ENCODE measurements around the gene ZNF451.

The ZNF451 gene

GRCh38 chr6:57141451-57142177 is 51.6 kb downstream of the ZNF451 start:
- peaks cover 5% of the 10 kb centered on the region for H3K36me3 ChIP-seq (ENCODE audit: control insufficient read depth, insufficient read depth, low read length)
- H3K27me3 ChIP-seq (replicated peaks; ENCODE audit: control insufficient read depth, insufficient read depth, low read length, poor library complexity, severe bottlenecking) = no peaks in the 10 kb centered on the region
- H3K27ac ChIP-seq (ENCODE audit: insufficient read depth, low read length, poor library complexity, severe bottlenecking) = no peak overlapping the region
- H3K9me3 ChIP-seq (ENCODE audit: control insufficient read depth, low read length) = no peaks in the 10 kb centered on the region
- DNase-seq = no peak
- no peaks in the 10 kb centered on the region for H3K4me1 ChIP-seq (ENCODE audit: control insufficient read depth, insufficient read depth, low read length, poor library complexity, severe bottlenecking)
- H3K4me3 ChIP-seq (ENCODE audit: insufficient read depth, low read depth, low read length, poor library complexity, severe bottlenecking) = no peak overlapping the region

- Histone ChIP-seq H3K36me3 (ENCODE audit: control insufficient read depth, insufficient read depth, low read length) (peaks cover 7% of the 10 kb centered on the region), H3K27ac (ENCODE audit: insufficient read depth, low read length, poor library complexity, severe bottlenecking) (no peak overlapping the region), H3K9me3 (ENCODE audit: control insufficient read depth, low read length) (no peaks in the 10 kb centered on the region), H3K4me3 (ENCODE audit: insufficient read depth, low read depth, low read length, poor library complexity, severe bottlenecking) (no peak overlapping the region), H3K27me3 (replicated peaks; ENCODE audit: control insufficient read depth, insufficient read depth, low read length, poor library complexity, severe bottlenecking) (no peaks in the 10 kb centered on the region), H3K4me1 (ENCODE audit: control insufficient read depth, insufficient read depth, low read length, poor library complexity, severe bottlenecking) (no peaks in the 10 kb centered on the region)
- no peak for DNase-seq
These were observed 52.2 kb downstream of the ZNF451 start for GRCh38 chr6:57142178-57142525.

GRCh38 chr6:57143690-57144089 is 53.7 kb downstream of the ZNF451 start:
- Histone ChIP-seq H3K27ac (ENCODE audit: insufficient read depth, low read length, poor library complexity, severe bottlenecking) (no peak overlapping the region), H3K36me3 (ENCODE audit: control insufficient read depth, insufficient read depth, low read length) (peaks cover 15% of the 10 kb centered on the region), H3K27me3 (replicated peaks; ENCODE audit: control insufficient read depth, insufficient read depth, low read length, poor library complexity, severe bottlenecking) (no peaks in the 10 kb centered on the region), H3K4me3 (ENCODE audit: insufficient read depth, low read depth, low read length, poor library complexity, severe bottlenecking) (no peak overlapping the region), H3K9me3 (ENCODE audit: control insufficient read depth, low read length) (no peaks in the 10 kb centered on the region), H3K4me1 (ENCODE audit: control insufficient read depth, insufficient read depth, low read length, poor library complexity, severe bottlenecking) (peaks cover 7% of the 10 kb centered on the region)
- DNase-seq = no peak

- DNase-seq = no peak
- peaks cover 15% of the 10 kb centered on the region for H3K36me3 ChIP-seq (ENCODE audit: control insufficient read depth, insufficient read depth, low read length)
- no peak overlapping the region for H3K4me3 ChIP-seq (ENCODE audit: insufficient read depth, low read depth, low read length, poor library complexity, severe bottlenecking)
- H3K9me3 ChIP-seq (ENCODE audit: control insufficient read depth, low read length) = no peaks in the 10 kb centered on the region
- no peaks in the 10 kb centered on the region for H3K27me3 ChIP-seq (replicated peaks; ENCODE audit: control insufficient read depth, insufficient read depth, low read length, poor library complexity, severe bottlenecking)
- H3K27ac ChIP-seq (ENCODE audit: insufficient read depth, low read length, poor library complexity, severe bottlenecking) = no peak overlapping the region
- H3K4me1 ChIP-seq (ENCODE audit: control insufficient read depth, insufficient read depth, low read length, poor library complexity, severe bottlenecking) = peaks cover 7% of the 10 kb centered on the region
These were observed 57.4 kb downstream of the ZNF451 start for GRCh38 chr6:57147401-57147800.

DNA sequence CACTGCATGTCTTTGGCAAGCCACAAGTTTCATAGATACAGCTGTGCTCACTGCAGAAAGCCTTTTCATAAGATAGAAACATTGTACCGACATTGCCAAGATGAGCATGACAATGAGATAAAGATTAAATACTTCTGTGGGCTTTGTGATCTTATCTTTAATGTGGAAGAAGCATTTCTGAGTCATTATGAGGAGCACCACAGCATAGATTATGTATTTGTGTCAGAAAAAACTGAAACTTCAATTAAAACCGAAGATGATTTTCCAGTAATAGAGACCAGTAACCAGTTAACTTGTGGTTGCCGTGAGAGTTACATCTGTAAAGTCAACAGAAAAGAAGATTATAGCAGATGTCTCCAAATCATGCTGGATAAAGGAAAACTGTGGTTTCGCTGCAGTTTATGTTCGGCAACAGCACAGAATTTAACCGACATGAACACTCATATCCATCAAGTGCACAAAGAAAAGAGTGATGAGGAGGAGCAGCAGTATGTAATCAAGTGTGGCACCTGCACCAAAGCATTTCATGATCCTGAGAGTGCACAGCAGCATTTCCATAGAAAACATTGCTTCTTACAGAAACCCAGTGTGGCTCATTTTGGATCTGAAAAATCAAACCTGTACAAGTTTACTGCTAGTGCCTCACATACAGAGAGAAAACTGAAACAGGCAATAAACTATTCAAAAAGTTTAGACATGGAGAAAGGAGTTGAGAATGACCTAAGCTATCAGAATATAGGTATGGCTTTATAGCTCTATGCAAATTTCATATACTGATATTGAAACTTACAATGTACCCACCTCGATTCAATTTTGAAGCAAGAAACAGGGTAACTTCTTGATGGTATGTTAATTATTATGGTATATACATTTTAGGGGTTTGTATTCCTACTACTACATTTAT is 58.2 kb downstream of the ZNF451 start:
- DNase-seq = no peak
- Histone ChIP-seq H3K36me3 (ENCODE audit: control insufficient read depth, insufficient read depth, low read length) (peaks cover 18% of the 10 kb centered on the region), H3K27me3 (replicated peaks; ENCODE audit: control insufficient read depth, insufficient read depth, low read length, poor library complexity, severe bottlenecking) (no peaks in the 10 kb centered on the region), H3K27ac (ENCODE audit: insufficient read depth, low read length, poor library complexity, severe bottlenecking) (no peak overlapping the region), H3K4me3 (ENCODE audit: insufficient read depth, low read depth, low read length, poor library complexity, severe bottlenecking) (no peak overlapping the region), H3K9me3 (ENCODE audit: control insufficient read depth, low read length) (no peaks in the 10 kb centered on the region), H3K4me1 (ENCODE audit: control insufficient read depth, insufficient read depth, low read length, poor library complexity, severe bottlenecking) (peaks cover 7% of the 10 kb centered on the region)

DNA sequence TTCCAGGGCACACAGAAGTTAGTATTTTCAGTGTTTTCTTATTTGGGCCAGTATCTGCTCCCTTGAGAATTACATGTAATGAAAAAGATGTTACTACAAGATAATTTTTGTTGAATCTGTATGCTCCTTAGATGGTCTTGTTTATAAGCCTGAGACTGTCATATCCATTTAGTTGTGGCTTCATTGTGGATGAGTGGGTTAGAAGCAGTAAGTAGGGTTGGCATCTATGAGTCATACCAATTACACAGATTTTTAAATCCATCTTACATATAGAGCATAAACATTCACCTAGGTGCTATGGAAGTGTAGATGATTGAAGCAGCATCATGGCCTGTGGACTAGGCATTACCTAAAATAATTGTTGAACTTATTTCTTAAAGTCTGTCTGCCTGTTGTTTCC is 68.7 kb downstream of the ZNF451 start:
- H3K27me3 ChIP-seq (replicated peaks; ENCODE audit: control insufficient read depth, insufficient read depth, low read length, poor library complexity, severe bottlenecking) = no peaks in the 10 kb centered on the region
- H3K9me3 ChIP-seq (ENCODE audit: control insufficient read depth, low read length) = no peaks in the 10 kb centered on the region
- no peak overlapping the region for H3K4me3 ChIP-seq (ENCODE audit: insufficient read depth, low read depth, low read length, poor library complexity, severe bottlenecking)
- no peak overlapping the region for H3K27ac ChIP-seq (ENCODE audit: insufficient read depth, low read length, poor library complexity, severe bottlenecking)
- no peak for DNase-seq
- no peaks in the 10 kb centered on the region for H3K4me1 ChIP-seq (ENCODE audit: control insufficient read depth, insufficient read depth, low read length, poor library complexity, severe bottlenecking)
- peaks cover 20% of the 10 kb centered on the region for H3K36me3 ChIP-seq (ENCODE audit: control insufficient read depth, insufficient read depth, low read length)

DNA sequence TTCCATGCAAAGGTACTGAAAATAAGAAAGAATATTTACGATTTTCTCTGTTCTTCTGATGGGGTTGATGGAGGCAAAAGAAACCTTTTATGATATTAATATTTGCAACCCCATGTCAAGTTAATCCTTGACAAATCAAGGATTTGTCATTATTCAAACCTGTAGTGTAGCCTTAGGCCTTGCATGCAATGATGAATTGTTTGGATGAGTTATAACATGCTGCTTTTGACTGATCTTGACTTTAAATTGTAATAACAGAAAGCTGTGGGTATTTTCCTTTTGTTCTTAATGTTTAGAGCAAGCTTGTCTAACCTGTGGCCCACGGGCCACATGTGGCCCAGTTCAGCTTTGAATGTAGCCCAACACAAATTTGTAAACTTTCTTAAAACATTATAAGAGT is 69.1 kb downstream of the ZNF451 start:
- H3K27ac ChIP-seq (ENCODE audit: insufficient read depth, low read length, poor library complexity, severe bottlenecking) = no peak overlapping the region
- peaks cover 18% of the 10 kb centered on the region for H3K36me3 ChIP-seq (ENCODE audit: control insufficient read depth, insufficient read depth, low read length)
- H3K4me3 ChIP-seq (ENCODE audit: insufficient read depth, low read depth, low read length, poor library complexity, severe bottlenecking) = no peak overlapping the region
- no peaks in the 10 kb centered on the region for H3K27me3 ChIP-seq (replicated peaks; ENCODE audit: control insufficient read depth, insufficient read depth, low read length, poor library complexity, severe bottlenecking)
- H3K9me3 ChIP-seq (ENCODE audit: control insufficient read depth, low read length) = no peaks in the 10 kb centered on the region
- no peak for DNase-seq
- H3K4me1 ChIP-seq (ENCODE audit: control insufficient read depth, insufficient read depth, low read length, poor library complexity, severe bottlenecking) = no peaks in the 10 kb centered on the region

DNA sequence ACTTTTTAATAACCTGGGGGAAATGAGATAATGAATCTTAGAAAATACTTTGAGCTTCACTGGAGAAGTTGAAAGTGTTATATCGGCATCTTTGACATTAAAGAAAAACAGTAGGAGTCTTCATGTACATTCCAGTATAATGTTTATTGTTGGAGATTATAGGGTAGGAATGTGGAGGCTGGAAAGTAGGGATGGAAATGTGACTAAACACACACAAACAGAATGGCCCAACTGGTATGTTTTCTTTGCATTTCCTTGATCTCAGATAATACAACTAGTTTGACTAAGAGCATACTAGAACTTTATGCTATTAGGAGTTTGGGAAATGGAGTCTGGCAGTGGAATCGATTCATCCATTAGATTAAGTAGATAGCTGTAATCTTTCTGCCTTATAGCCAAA is 72.0 kb downstream of the ZNF451 start:
- Histone ChIP-seq H3K4me3 (ENCODE audit: insufficient read depth, low read depth, low read length, poor library complexity, severe bottlenecking) (no peak overlapping the region), H3K4me1 (ENCODE audit: control insufficient read depth, insufficient read depth, low read length, poor library complexity, severe bottlenecking) (no peaks in the 10 kb centered on the region), H3K27me3 (replicated peaks; ENCODE audit: control insufficient read depth, insufficient read depth, low read length, poor library complexity, severe bottlenecking) (no peaks in the 10 kb centered on the region), H3K9me3 (ENCODE audit: control insufficient read depth, low read length) (no peaks in the 10 kb centered on the region), H3K36me3 (ENCODE audit: control insufficient read depth, insufficient read depth, low read length) (peaks cover 25% of the 10 kb centered on the region), H3K27ac (ENCODE audit: insufficient read depth, low read length, poor library complexity, severe bottlenecking) (no peak overlapping the region)
- no peak for DNase-seq

GRCh38 chr6:57162516-57162915 is 72.5 kb downstream of the ZNF451 start:
- no peak for DNase-seq
- no peaks in the 10 kb centered on the region for H3K9me3 ChIP-seq (ENCODE audit: control insufficient read depth, low read length)
- H3K36me3 ChIP-seq (ENCODE audit: control insufficient read depth, insufficient read depth, low read length) = peaks cover 25% of the 10 kb centered on the region
- H3K27me3 ChIP-seq (replicated peaks; ENCODE audit: control insufficient read depth, insufficient read depth, low read length, poor library complexity, severe bottlenecking) = no peaks in the 10 kb centered on the region
- no peak overlapping the region for H3K4me3 ChIP-seq (ENCODE audit: insufficient read depth, low read depth, low read length, poor library complexity, severe bottlenecking)
- no peak overlapping the region for H3K27ac ChIP-seq (ENCODE audit: insufficient read depth, low read length, poor library complexity, severe bottlenecking)
- H3K4me1 ChIP-seq (ENCODE audit: control insufficient read depth, insufficient read depth, low read length, poor library complexity, severe bottlenecking) = no peaks in the 10 kb centered on the region

GRCh38 chr6:57163956-57164355 is 74.0 kb downstream of the ZNF451 start:
- no peaks in the 10 kb centered on the region for H3K9me3 ChIP-seq (ENCODE audit: control insufficient read depth, low read length)
- H3K27ac ChIP-seq (ENCODE audit: insufficient read depth, low read length, poor library complexity, severe bottlenecking) = no peak overlapping the region
- peaks cover 25% of the 10 kb centered on the region for H3K36me3 ChIP-seq (ENCODE audit: control insufficient read depth, insufficient read depth, low read length)
- H3K4me1 ChIP-seq (ENCODE audit: control insufficient read depth, insufficient read depth, low read length, poor library complexity, severe bottlenecking) = no peaks in the 10 kb centered on the region
- H3K27me3 ChIP-seq (replicated peaks; ENCODE audit: control insufficient read depth, insufficient read depth, low read length, poor library complexity, severe bottlenecking) = no peaks in the 10 kb centered on the region
- DNase-seq = no peak
- H3K4me3 ChIP-seq (ENCODE audit: insufficient read depth, low read depth, low read length, poor library complexity, severe bottlenecking) = no peak overlapping the region
